HG03565 (cell line): ENCODE data around the gene BBIP1.

Experiments used
- ATAC-seq: cut with Tn5 transposase; IDR thresholded peaks from one replicate; pipeline ENCODE4 v1.9.1; 2021; ENCODE audit warnings: mild to moderate bottlenecking, moderate library complexity; ENCODE audit not compliant: unreplicated experiment

BBIP1 gene

GRCh38 chr10:110918643-110919348 lies at the start of gene BBIP1:
TSS of gene BBIP1 (minus strand) at chr10:110919180. CDS start at chr10:110918157, 1,023 bp downstream.
- peak; percentile 75 for ATAC-seq

- ATAC-seq = peak; percentile 46
Observed at GRCh38 chr10:110967645-110968044, 48.7 kb upstream of the BBIP1 start.

GRCh38 chr10:110967009-110967630 lies 48.1 kb upstream of the BBIP1 start:
- ATAC-seq = no peak

GRCh38 chr10:110966146-110966545 lies 47.2 kb upstream of the BBIP1 start:
- ATAC-seq = no peak

- ATAC-seq = no peak
Observed at GRCh38 chr10:110965216-110965615, 46.2 kb upstream of the BBIP1 start.

- no peak for ATAC-seq
Observed at GRCh38 chr10:110964681-110965080, 45.7 kb upstream of the BBIP1 start.

- ATAC-seq = no peak
Observed at GRCh38 chr10:110963162-110963561, 44.2 kb upstream of the BBIP1 start.

GRCh38 chr10:110962443-110962842 lies 43.5 kb upstream of the BBIP1 start:
- no peak for ATAC-seq

- ATAC-seq = no peak
Observed at GRCh38 chr10:110960333-110960712, 41.3 kb upstream of the BBIP1 start.

GRCh38 chr10:110959379-110960332 lies 40.7 kb upstream of the BBIP1 start:
- no peak for ATAC-seq

GRCh38 chr10:110957606-110958005 lies 38.6 kb upstream of the BBIP1 start:
- ATAC-seq = no peak

- ATAC-seq = no peak
Observed at GRCh38 chr10:110951381-110951780, 32.4 kb upstream of the BBIP1 start.

- ATAC-seq = no peak
Observed at GRCh38 chr10:110947061-110947595, 28.1 kb upstream of the BBIP1 start.

GRCh38 chr10:110946496-110946895 lies 27.5 kb upstream of the BBIP1 start:
- no peak for ATAC-seq

- no peak for ATAC-seq
Observed at GRCh38 chr10:110944792-110945396, 25.9 kb upstream of the BBIP1 start.

- ATAC-seq = no peak
Observed at GRCh38 chr10:110939419-110939818, 20.4 kb upstream of the BBIP1 start.

- no peak for ATAC-seq
Observed at GRCh38 chr10:110936757-110937156, 17.8 kb upstream of the BBIP1 start.

GRCh38 chr10:110932505-110933180 lies 13.7 kb upstream of the BBIP1 start:
- ATAC-seq = no peak

GRCh38 chr10:110931769-110932381 lies 12.9 kb upstream of the BBIP1 start:
- ATAC-seq = no peak

GRCh38 chr10:110927461-110927860 lies 8.5 kb upstream of the BBIP1 start:
- no peak for ATAC-seq
